H1 (cell line): Measurements from ENCODE around the gene TNIP3. TPM values are rescaled to one million over a fixed set of nuclear protein-coding genes. Genes with fewer than 3 reads are reported as not detected.

Experiments
- CTCF ChIA-PET: fragments of 300-600 bp; sonication (Branson Sonifier 250); formaldehyde crosslinking; loops from one replicate; lab custom pipeline; 2021; ENCODE audit not compliant: partially characterized antibody; lab: Charles Lee
- POLR2A ChIA-PET: fragments of 300-600 bp; sonication (Branson Sonifier 250); formaldehyde crosslinking; loops from one replicate; lab custom pipeline; 2021; ENCODE audit warnings: inconsistent platforms; ENCODE audit not compliant: partially characterized antibody; lab: Charles Lee
- DNase-seq, 2 experiments: peaks; one replicate each; pipeline versions ENCODE4 v3.0.0 to v3.0.0-alpha.2; 2010 to 2022; ENCODE audit warnings: low spot score in 2 of 2, low read depth in 1 of 2, mixed read lengths in 1 of 2
- FAIRE-seq: peaks from 2 replicates; lab custom pipeline; 2011; peaks lifted over from hg19 to GRCh38; lab: Jason Lieb, UNC
- H2AFZ ChIP-seq: 2 replicates; pipeline ENCODE4 v1.8.1; 2012; ENCODE audit warnings: low read length, inconsistent platforms
- H2AK5ac ChIP-seq: 2 replicates; pipeline ENCODE4 v1.6.1; 2013; ENCODE audit warnings: low read depth, low read length
- H2BK120ac ChIP-seq: replicated peaks from 2 replicates; pipeline ENCODE3; 2013; ENCODE audit warnings: low read depth, low read length, inconsistent platforms
- H2BK12ac ChIP-seq: 2 replicates; pipeline ENCODE4 v1.6.1; 2013; ENCODE audit warnings: low read depth, low read length
- H2BK15ac ChIP-seq: 2 replicates; pipeline ENCODE4 v1.6.1; 2013; ENCODE audit warnings: low read length
- H2BK20ac ChIP-seq: 2 replicates; pipeline ENCODE4 v1.6.1; 2013; ENCODE audit warnings: low read length
- H2BK5ac ChIP-seq: 2 replicates; pipeline ENCODE4 v1.6.1; 2013; ENCODE audit warnings: low read depth, low read length
- H3K14ac ChIP-seq: 2 replicates; pipeline ENCODE4 v1.6.1; 2013; ENCODE audit warnings: inconsistent platforms; ENCODE audit not compliant: insufficient read length
- H3K18ac ChIP-seq: 2 replicates; pipeline ENCODE4 v1.6.1; 2013; ENCODE audit warnings: low read length; ENCODE audit errors: extremely low read depth
- H3K23ac ChIP-seq: 2 replicates; pipeline ENCODE4 v1.6.1; 2013; ENCODE audit warnings: inconsistent platforms; ENCODE audit not compliant: insufficient read length
- H3K23me2 ChIP-seq: 2 replicates; pipeline ENCODE4 v1.6.1; 2013; ENCODE audit warnings: low read depth, low read length
- H3K27ac ChIP-seq: 2 replicates; pipeline ENCODE4 v1.6.1; 2011; ENCODE audit warnings: low read depth, low read length, inconsistent platforms
- H3K27me3 ChIP-seq, 4 experiments: replicated peaks in 1 of 4; 1 replicate in 1 of 4; 2 replicates in 3 of 4; pipeline versions ENCODE4 v1.6.1 to v1.8.1; 2011 to 2013; ENCODE audit warnings: low read length in 3 of 4, mild to moderate bottlenecking in 3 of 4, inconsistent platforms in 2 of 4, mixed read lengths in 2 of 4, moderate library complexity in 1 of 4; ENCODE audit not compliant: control insufficient read depth in 3 of 4, insufficient read depth in 3 of 4; ENCODE audit errors: extremely low read depth in 1 of 4
- H3K36me3 ChIP-seq, 4 experiments: 2 replicates each; pipeline versions ENCODE4 v1.6.1 to v1.8.1; 2011 to 2013; ENCODE audit warnings: mild to moderate bottlenecking in 4 of 4, low read length in 3 of 4, moderate library complexity in 2 of 4, control low read depth in 1 of 4, inconsistent platforms in 1 of 4; ENCODE audit not compliant: insufficient read depth in 4 of 4, control insufficient read depth in 2 of 4
- H3K4ac ChIP-seq: replicated peaks from 2 replicates; pipeline ENCODE3; 2013; ENCODE audit warnings: low read length, low read depth, mixed read lengths, inconsistent platforms; ENCODE audit not compliant: insufficient read length
- H3K4me1 ChIP-seq, 4 experiments: replicated peaks in 1 of 4; 1 replicate in 1 of 4; 2 replicates in 3 of 4; pipeline versions ENCODE4 v1.6.1 to v1.8.1; 2011 to 2013; ENCODE audit warnings: low read length in 3 of 4, inconsistent platforms in 2 of 4, mixed read lengths in 1 of 4; ENCODE audit not compliant: insufficient read depth in 4 of 4, control insufficient read depth in 3 of 4
- H3K4me2 ChIP-seq, 2 experiments: 2 replicates each; pipeline versions ENCODE4 v1.6.1 to v1.8.1; 2011 to 2013; ENCODE audit warnings: low read depth in 2 of 2, low read length in 2 of 2, control low read depth in 1 of 2, inconsistent platforms in 1 of 2, mild to moderate bottlenecking in 1 of 2; ENCODE audit not compliant: insufficient read depth in 1 of 2
- H3K4me3 ChIP-seq, 4 experiments: fragments of 200-600, 300-600 bp in 1 of 4; sonication (generic), shearing (Covaris generic), sonication (Bioruptor Twin) in 1 of 4; 2 replicates each; pipeline versions ENCODE4 v1.5.1 to v1.8.1; 2011 to 2016; ENCODE audit warnings: low read length in 4 of 4, low read depth in 3 of 4, control low read depth in 2 of 4, inconsistent platforms in 2 of 4, mild to moderate bottlenecking in 2 of 4, mixed read lengths in 1 of 4, moderate library complexity in 1 of 4; ENCODE audit not compliant: insufficient read depth in 2 of 4; ENCODE audit errors: extremely low read depth in 1 of 4
- H3K56ac ChIP-seq: replicated peaks from 2 replicates; pipeline ENCODE3; 2013; ENCODE audit warnings: low read depth, mild to moderate bottlenecking, mixed read lengths, low read length, inconsistent platforms; ENCODE audit not compliant: insufficient read length
- H3K79me1 ChIP-seq: 2 replicates; pipeline ENCODE4 v1.6.1; 2013; ENCODE audit warnings: low read depth, low read length, control low read depth
- H3K79me2 ChIP-seq, 2 experiments: 2 replicates each; pipeline versions ENCODE4 v1.6.1 to v1.8.1; 2012 to 2013; ENCODE audit warnings: low read length in 2 of 2, mild to moderate bottlenecking in 2 of 2, inconsistent platforms in 1 of 2; ENCODE audit not compliant: insufficient read depth in 2 of 2, control insufficient read depth in 1 of 2
- H3K9ac ChIP-seq, 4 experiments: replicated peaks in 1 of 4; 1 replicate in 1 of 4; 2 replicates in 3 of 4; pipeline versions ENCODE4 v1.6.1 to v1.8.1; 2011 to 2013; ENCODE audit warnings: low read depth in 3 of 4, low read length in 3 of 4, control low read depth in 2 of 4, mild to moderate bottlenecking in 2 of 4, moderate library complexity in 2 of 4, inconsistent platforms in 1 of 4; ENCODE audit errors: extremely low read depth in 1 of 4
- H3K9me3 ChIP-seq, 2 experiments: 2 replicates each; pipeline versions ENCODE4 v1.6.1 to v1.8.1; 2012 to 2013; ENCODE audit warnings: mild to moderate bottlenecking in 2 of 2, moderate library complexity in 2 of 2, control low read depth in 1 of 2, inconsistent platforms in 1 of 2, low read depth in 1 of 2, low read length in 1 of 2, mixed read lengths in 1 of 2; ENCODE audit not compliant: insufficient read depth in 2 of 2
- H4K20me1 ChIP-seq, 2 experiments: replicated peaks in 1 of 2; 2 replicates each; pipeline versions ENCODE3 to v1.8.1; 2011 to 2013; ENCODE audit warnings: inconsistent platforms in 2 of 2, low read length in 2 of 2, mild to moderate bottlenecking in 1 of 2; ENCODE audit not compliant: insufficient read depth in 2 of 2, control insufficient read depth in 1 of 2
- H4K5ac ChIP-seq: 2 replicates; pipeline ENCODE4 v1.6.1; 2013; ENCODE audit warnings: low read length, low read depth, mixed read lengths, inconsistent platforms; ENCODE audit not compliant: insufficient read length
- H4K8ac ChIP-seq: 2 replicates; pipeline ENCODE4 v1.8.0; 2013; ENCODE audit warnings: mild to moderate bottlenecking, moderate library complexity, low read length, inconsistent platforms; ENCODE audit not compliant: insufficient read depth; ENCODE audit errors: extremely low read depth
- H4K91ac ChIP-seq: replicated peaks from 2 replicates; pipeline ENCODE3; 2013; ENCODE audit warnings: low read length, mixed read lengths, inconsistent platforms; ENCODE audit not compliant: insufficient read length
- CBX5 ChIP-seq: fragments of 300-800, 300-1000 bp; sonication (generic); IDR thresholded peaks from 2 replicates; pipeline ENCODE4 v1.7.1; 2016; ENCODE audit warnings: antibody characterized with exemption, low read length, low read depth
- CHD2 ChIP-seq: IDR thresholded peaks from 2 replicates; pipeline ENCODE4 v1.6.1; 2012; ENCODE audit warnings: low read length, improper control_type of control experiment
- CREB1 ChIP-seq: IDR thresholded peaks from 2 replicates; pipeline ENCODE4 v1.6.1; 2012; ENCODE audit warnings: inconsistent platforms
- EP300 ChIP-seq, 2 experiments: IDR thresholded peaks; 1 replicate in 1 of 2; 2 replicates in 1 of 2; pipeline ENCODE4 v1.6.1; 2011 to 2012; ENCODE audit warnings: low read depth in 2 of 2, low read length in 2 of 2, mild to moderate bottlenecking in 2 of 2, borderline replicate concordance in 1 of 2, inconsistent platforms in 1 of 2, moderate library complexity in 1 of 2
- JUN ChIP-seq: IDR thresholded peaks from 2 replicates; pipeline ENCODE4 v1.6.1; 2011; ENCODE audit warnings: low read depth, mild to moderate bottlenecking, improper control_type of control experiment, low read length
- JUND ChIP-seq: IDR thresholded peaks from 2 replicates; pipeline ENCODE4 v1.6.1; 2011; ENCODE audit warnings: mild to moderate bottlenecking, improper control_type of control experiment, low read length
- PHF8 ChIP-seq: fragments of 200-600 bp; sonication (generic); conservative IDR thresholded peaks from 2 replicates; pipeline ENCODE4 v1.7.1; 2012; ENCODE audit warnings: low read depth, mild to moderate bottlenecking, inconsistent platforms, low read length, moderate library complexity
- RNF2 ChIP-seq: fragments of 200-900, 300-1000 bp; sonication (generic); IDR thresholded peaks from 2 replicates; pipeline ENCODE4 v1.7.1; 2016; ENCODE audit warnings: borderline replicate concordance, low read depth, mild to moderate bottlenecking, antibody characterized with exemption, low read length; ENCODE audit not compliant: poor library complexity, severe bottlenecking; ENCODE audit errors: missing control alignments
- SUZ12 ChIP-seq: fragments of 200-600 bp; sonication (generic); IDR thresholded peaks from 2 replicates; pipeline ENCODE4 v1.6.1; 2012; ENCODE audit warnings: mild to moderate bottlenecking, inconsistent platforms, low read length, moderate library complexity, mixed read lengths
- TCF12 ChIP-seq: IDR thresholded peaks from 2 replicates; pipeline ENCODE4 v1.6.1; 2011; ENCODE audit warnings: low read depth, mild to moderate bottlenecking, low read length
- WGBS, 2 experiments: shearing (Covaris generic) in 1 of 2; methylation state at CpG; one replicate each; pipeline versions ENCODE4 v1.1.6 to v1.1.7; 2013 to 2015; ENCODE audit warnings: low lambda C conversion rate in 2 of 2, mixed read lengths in 2 of 2, inconsistent platforms in 1 of 2, low coverage in 1 of 2, missing lambda C conversion rate in 1 of 2; ENCODE audit not compliant: insufficient replicate concordance in 2 of 2, insufficient coverage in 1 of 2, insufficient read length in 1 of 2; ENCODE audit errors: extremely low coverage in 1 of 2, missing lambda C conversion rate in 1 of 2; 5-methylcytosine and 5-hydroxymethylcytosine counted together
- polyA plus RNA-seq, 7 experiments: library from polyadenylated mRNA; depleted of rRNA in 3 of 7; stranded (reverse) in 5 of 7; unstranded in 2 of 7; fragments of >200 nt in 5 of 7; fragments of 200-250 nt in 2 of 7; gene quantifications; 1 replicate in 5 of 7; 2 replicates in 1 of 7; 4 replicates in 1 of 7; pipeline versions ENCODE4 v1.2.1 to v1.2.3, GENCODE V29; 2011 to 2013; ENCODE audit warnings: missing spikeins in 2 of 7, mixed read lengths in 2 of 7
- total RNA-seq: library from RNA; stranded (reverse); fragmentation: NEBNext Ultra II Directional; extraction: Animal tissue kit (Norgen Biotek cat#: 25700); gene quantifications from 2 replicates; pipeline ENCODE4 v1.2.1, GENCODE V29; 2021
- TF ChIP-seq, protein P1 (sequence below): IDR thresholded peaks from 2 replicates; pipeline ENCODE4 v1.6.1; 2011; ENCODE audit warnings: low read depth, mild to moderate bottlenecking, low read length; ENCODE audit not compliant: insufficient read depth
- TF ChIP-seq, protein P2 (sequence below): IDR thresholded peaks from 2 replicates; pipeline ENCODE4 v1.6.1; 2012; ENCODE audit warnings: inconsistent platforms

Gene TNIP3
- total and polyA plus RNA-seq, 2 of the 8 experiments (the other 6 are each of a cell fraction or from before 2014, with no cell fraction given) = not detected

DNA sequence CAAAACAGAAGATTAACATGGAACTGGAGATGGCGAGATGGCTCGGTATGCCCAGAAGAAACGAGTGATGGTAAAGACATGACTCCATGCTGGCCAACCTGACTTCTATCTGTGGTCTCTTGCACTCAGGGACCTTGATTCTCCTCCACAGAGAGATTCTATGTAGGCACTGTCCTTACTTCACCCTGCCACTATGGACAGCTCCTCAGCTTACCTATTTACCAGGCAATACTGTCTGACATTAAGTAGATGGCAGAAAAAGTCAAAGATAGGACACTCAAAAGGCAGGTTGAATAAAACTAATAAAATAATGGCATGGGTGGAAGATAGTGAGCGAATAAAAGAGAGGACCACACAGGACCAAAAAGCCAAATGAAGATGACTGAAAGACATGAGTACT is 56.6 kb downstream of the TNIP3 start:
- Histone ChIP-seq H4K5ac (no peak overlapping the region), H3K27me3 (no peaks in the 10 kb centered on the region), H3K4me1 (peaks cover 0 to 3% (median 0%) of the 10 kb centered on the region in 4 experiments; a peak in 1 of 7 replicates), H2BK12ac (no peak overlapping the region), H3K14ac (no peak overlapping the region), H3K9me3 (no peaks in the 10 kb centered on the region), H3K4me2 (no peak overlapping the region), H3K23ac (no peak overlapping the region), H2BK5ac (no peak overlapping the region), H2AK5ac (no peak overlapping the region), H3K23me2 (no peaks in the 10 kb centered on the region), H3K36me3 (no peaks in the 10 kb centered on the region), H4K20me1 (no peaks in the 10 kb centered on the region), H3K27ac (no peak overlapping the region), H3K79me2 (no peaks in the 10 kb centered on the region), H3K18ac (no peak overlapping the region), H4K91ac (no peak overlapping the region), H2BK15ac (no peak overlapping the region), H2AFZ (no peak overlapping the region), H3K79me1 (no peaks in the 10 kb centered on the region), H3K9ac (no peak overlapping the region), H2BK20ac (no peak overlapping the region), H2BK120ac (no peak overlapping the region), H3K4ac (no peak overlapping the region), H3K56ac (no peak overlapping the region), H3K4me3 (no peak overlapping the region), H4K8ac (no peak overlapping the region)
- CTCF ChIA-PET = interaction anchor here (1.5 kb wide), 1 partner anchor 12 kb away, joined by 5 read pairs; no protein-coding TSS in a partner anchor
- 97% methylated on average over 4 of the region's 4 CpGs; no CpG with 5 or more reads in 1 of the 2 experiments for WGBS, 2 experiments
- FAIRE-seq = no peak
- no peak for DNase-seq
- POLR2A ChIA-PET = no interaction called here
- TF ChIP-seq JUN = no peak
- no peak for TF ChIP-seq CREB1
- no peak for TF ChIP-seq CHD2
- TF ChIP-seq, protein P1, sequence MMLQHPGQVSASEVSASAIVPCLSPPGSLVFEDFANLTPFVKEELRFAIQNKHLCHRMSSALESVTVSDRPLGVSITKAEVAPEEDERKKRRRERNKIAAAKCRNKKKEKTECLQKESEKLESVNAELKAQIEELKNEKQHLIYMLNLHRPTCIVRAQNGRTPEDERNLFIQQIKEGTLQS = no peak
- no peak for TF ChIP-seq TCF12
- no peak for TF ChIP-seq SUZ12
- TF ChIP-seq, protein P2, sequence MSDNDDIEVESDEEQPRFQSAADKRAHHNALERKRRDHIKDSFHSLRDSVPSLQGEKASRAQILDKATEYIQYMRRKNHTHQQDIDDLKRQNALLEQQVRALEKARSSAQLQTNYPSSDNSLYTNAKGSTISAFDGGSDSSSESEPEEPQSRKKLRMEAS = no peak
- no peak for TF ChIP-seq PHF8
- TF ChIP-seq RNF2 = no peak
- TF ChIP-seq CBX5 = no peak
- TF ChIP-seq JUND = no peak
- no peak for TF ChIP-seq EP300 (IDR thresholded peaks at IDR 0.05; ENCODE audit: borderline replicate concordance in 1 of 2, low read depth in 2 of 2, low read length in 2 of 2)
